Neural crest cell (in vitro differentiated cells): ENCODE data around the gene PRTN3. TPM values are rescaled to one million over a fixed set of nuclear protein-coding genes. Genes with fewer than 3 reads are reported as not detected.

Experiments
- DNase-seq: peaks from one replicate; pipeline ENCODE4 v3.0.0; 2021; ENCODE audit warnings: low read depth, mixed read lengths, low spot score
- H3K27ac Mint-ChIP-seq: one replicate; pipeline ENCODE4 v1.8.0; 2021; ENCODE audit warnings: mild to moderate bottlenecking, mixed read lengths; ENCODE audit not compliant: unreplicated experiment
- H3K27me3 Mint-ChIP-seq: 2 replicates; pipeline ENCODE4 v1.8.0; 2021; ENCODE audit warnings: low read depth, mild to moderate bottlenecking, mixed read lengths
- H3K36me3 Mint-ChIP-seq: 2 replicates; pipeline ENCODE4 v1.8.0; 2021; ENCODE audit warnings: low read depth, mild to moderate bottlenecking, mixed read lengths
- H3K4me1 Mint-ChIP-seq: 2 replicates; pipeline ENCODE4 v1.8.0; 2021; ENCODE audit warnings: mixed read lengths
- H3K4me3 Mint-ChIP-seq: one replicate; pipeline ENCODE4 v1.8.0; 2021; ENCODE audit warnings: mild to moderate bottlenecking, mixed read lengths
- H3K9me3 Mint-ChIP-seq: 2 replicates; pipeline ENCODE4 v1.8.0; 2021; ENCODE audit warnings: mixed read lengths
- total RNA-seq: library from RNA; stranded (reverse); gene quantifications from 2 replicates; pipeline ENCODE4 v1.2.1, GENCODE V29; 2021
- TF ChIP-seq, protein P1 (sequence below): fragments of 200-600 bp; sonication (generic); conservative IDR thresholded peaks from 2 replicates; pipeline ENCODE4 v1.5.0; 2021; ENCODE audit warnings: antibody characterized with exemption, mild to moderate bottlenecking

Gene PRTN3
- total RNA-seq, 1 donor from 2014 or later: not detected

DNA sequence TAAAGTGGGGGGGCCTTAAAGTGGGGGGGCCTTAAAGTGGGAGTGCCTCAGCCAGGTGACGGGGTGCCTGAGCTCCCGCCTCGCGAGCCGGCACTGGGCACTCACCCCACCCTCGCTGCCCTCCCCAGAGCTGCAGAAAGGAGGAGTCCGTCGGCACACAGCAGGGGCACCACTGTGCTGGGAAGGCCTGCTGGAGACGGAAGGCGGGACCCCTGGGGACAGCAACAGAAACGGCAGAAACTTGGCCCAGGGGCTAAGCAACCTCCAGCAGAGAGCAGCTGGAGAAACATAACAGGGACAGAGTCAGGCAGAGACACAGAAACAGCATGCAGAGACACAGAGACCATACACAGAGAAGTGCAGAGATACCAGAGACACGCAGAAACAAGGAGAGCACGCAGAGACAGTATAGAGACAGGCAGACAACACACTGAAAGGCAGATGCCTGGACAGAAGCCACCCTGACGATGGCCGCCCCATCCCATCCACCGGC is 26.5 kb downstream of the PRTN3 start:
- peak overlapping the region; percentile 31 for H3K4me3 Mint-ChIP-seq

DNA sequence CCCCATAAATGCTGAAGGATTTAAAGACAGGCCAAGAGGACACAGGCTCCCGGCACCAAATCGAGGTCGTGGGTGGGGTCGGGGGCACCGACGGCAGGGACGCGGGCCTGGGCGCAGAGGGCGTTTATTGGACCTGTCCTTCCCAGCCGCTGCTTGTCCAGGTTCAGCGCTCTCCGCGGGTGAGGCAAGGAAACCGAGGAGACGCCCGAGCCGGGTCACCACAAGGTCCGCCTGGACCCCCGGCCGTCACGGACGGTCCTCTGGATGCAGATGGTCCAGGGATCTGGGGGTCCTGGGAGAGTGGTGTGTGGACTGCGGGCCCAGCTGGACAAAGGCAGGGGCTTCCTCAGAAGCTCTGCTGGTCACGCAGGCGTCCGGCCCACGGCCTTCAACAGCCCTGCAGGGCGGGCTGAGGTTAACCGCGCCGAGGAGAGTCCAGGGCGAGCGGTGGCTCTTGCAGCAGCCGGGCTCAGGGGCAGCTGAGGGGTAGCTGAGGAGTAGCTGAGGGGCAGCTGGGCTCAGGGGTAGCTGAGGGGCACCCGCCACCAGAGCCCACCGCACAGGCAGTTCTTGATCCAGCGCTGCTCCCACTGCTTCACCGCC is 27.2 kb downstream of the PRTN3 start:
- no peak overlapping the region for H3K27ac Mint-ChIP-seq
- H3K9me3 Mint-ChIP-seq: no peaks in the 10 kb centered on the region
- DNase-seq: no peak
- H3K27me3 Mint-ChIP-seq: peaks cover 27% of the 10 kb centered on the region
- TF ChIP-seq, protein P1, sequence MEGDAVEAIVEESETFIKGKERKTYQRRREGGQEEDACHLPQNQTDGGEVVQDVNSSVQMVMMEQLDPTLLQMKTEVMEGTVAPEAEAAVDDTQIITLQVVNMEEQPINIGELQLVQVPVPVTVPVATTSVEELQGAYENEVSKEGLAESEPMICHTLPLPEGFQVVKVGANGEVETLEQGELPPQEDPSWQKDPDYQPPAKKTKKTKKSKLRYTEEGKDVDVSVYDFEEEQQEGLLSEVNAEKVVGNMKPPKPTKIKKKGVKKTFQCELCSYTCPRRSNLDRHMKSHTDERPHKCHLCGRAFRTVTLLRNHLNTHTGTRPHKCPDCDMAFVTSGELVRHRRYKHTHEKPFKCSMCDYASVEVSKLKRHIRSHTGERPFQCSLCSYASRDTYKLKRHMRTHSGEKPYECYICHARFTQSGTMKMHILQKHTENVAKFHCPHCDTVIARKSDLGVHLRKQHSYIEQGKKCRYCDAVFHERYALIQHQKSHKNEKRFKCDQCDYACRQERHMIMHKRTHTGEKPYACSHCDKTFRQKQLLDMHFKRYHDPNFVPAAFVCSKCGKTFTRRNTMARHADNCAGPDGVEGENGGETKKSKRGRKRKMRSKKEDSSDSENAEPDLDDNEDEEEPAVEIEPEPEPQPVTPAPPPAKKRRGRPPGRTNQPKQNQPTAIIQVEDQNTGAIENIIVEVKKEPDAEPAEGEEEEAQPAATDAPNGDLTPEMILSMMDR: no peak
- H3K4me3 Mint-ChIP-seq: no peak overlapping the region
- peaks cover 8% of the 10 kb centered on the region for H3K4me1 Mint-ChIP-seq
- peaks cover 6% of the 10 kb centered on the region for H3K36me3 Mint-ChIP-seq

More for the DNA sequence above, 26.5 kb downstream of the PRTN3 start:
- peaks cover 11% of the 10 kb centered on the region for H3K4me1 Mint-ChIP-seq
- DNase-seq: no peak
- H3K9me3 Mint-ChIP-seq: no peaks in the 10 kb centered on the region
- H3K27me3 Mint-ChIP-seq: peaks cover 31% of the 10 kb centered on the region
- TF ChIP-seq, protein P1: no peak
- peak overlapping the region; percentile 62 for H3K27ac Mint-ChIP-seq
- H3K36me3 Mint-ChIP-seq: peaks cover 6% of the 10 kb centered on the region

DNA sequence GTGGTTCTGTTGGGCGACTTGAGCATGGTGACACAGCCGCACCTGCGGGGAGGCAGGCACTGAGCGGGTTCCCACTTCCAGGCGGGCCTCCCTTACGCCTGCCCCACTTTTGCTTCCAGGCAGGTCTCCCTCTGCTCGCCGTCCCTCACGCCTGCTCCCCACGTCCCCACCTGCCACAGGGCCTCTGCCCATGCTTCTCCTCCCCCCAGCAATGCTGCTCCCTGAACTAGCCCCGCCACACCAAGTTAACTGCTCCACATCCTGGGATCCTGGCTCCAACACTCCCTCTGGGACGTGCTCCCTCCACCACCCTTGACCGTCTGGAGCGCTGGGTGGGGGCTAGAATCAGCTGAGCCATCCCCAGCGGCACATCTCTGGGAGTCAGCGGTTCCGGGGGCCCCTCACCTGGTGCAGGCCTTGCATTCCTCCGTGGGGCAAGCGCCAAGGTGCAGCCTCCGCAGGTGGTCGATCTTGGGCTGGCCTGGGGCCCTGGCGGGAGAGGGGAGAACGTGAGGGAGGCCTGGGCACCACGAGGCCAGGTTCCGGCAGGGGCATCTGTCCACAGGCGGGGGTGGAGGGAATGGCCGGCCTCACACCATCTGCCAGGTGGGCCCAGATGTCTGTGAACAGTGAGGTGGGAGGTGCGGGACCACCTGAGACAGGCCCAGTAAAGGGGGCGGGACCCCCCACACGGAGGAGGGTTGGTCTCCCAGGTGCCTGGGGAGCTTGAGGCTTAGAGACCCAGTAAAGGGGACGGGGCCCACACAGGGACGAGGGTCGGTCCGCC is 27.9 kb downstream of the PRTN3 start:
- no peak overlapping the region for H3K27ac Mint-ChIP-seq
- no peak for DNase-seq
- no peak overlapping the region for H3K4me3 Mint-ChIP-seq
- TF ChIP-seq, protein P1: no peak
- H3K4me1 Mint-ChIP-seq: peaks cover 7% of the 10 kb centered on the region
- H3K9me3 Mint-ChIP-seq: no peaks in the 10 kb centered on the region
- peaks cover 20% of the 10 kb centered on the region for H3K27me3 Mint-ChIP-seq
- peaks cover 6% of the 10 kb centered on the region for H3K36me3 Mint-ChIP-seq

DNA sequence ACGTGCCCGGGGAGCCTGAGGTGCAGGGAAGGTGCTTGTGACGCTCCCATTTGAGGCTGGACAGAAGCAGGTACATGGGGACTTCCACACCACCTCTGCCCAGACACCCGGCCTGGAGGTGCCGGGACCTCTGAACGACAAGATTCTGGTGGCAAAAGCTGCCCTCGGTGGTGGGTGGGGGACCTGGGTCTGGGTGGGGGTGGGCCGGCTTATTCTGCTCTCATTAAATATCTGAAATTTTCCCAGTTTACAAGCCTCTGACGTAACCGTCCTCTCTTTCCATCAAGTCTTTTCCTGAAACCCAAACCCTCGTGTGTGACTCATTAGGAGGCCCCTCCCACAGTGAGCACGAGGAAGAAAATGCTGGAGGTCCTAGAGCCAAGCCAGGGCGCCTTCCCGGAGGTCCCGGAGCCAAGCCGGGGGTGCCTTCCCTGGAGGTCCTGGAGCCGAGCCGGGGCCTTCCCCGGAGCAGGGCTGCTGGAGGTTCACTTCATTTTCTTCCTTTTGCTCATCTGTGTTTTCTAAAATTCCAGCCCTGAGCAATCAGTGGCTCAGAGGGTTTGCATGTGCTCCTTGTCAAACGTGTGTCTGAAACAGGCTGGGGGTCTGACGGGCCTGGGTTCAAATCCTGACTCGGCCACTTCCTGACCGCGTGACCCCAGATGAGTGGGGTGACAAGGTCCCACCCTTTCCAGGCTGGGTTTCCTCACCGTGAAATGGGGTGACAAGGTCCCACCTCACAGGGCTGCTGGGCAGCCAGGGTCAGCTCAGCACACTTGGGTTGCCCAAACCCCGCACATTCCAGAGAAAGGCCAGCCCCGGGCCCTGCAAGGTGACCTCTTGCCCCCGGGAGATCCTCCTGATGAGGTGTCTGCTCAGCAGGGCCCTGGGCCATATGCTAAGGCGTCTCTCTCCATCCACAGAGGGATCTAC is 28.7 kb downstream of the PRTN3 start:
- Mint-ChIP-seq H3K9me3 (no peaks in the 10 kb centered on the region), H3K4me1 (peaks cover 4% of the 10 kb centered on the region), H3K36me3 (peaks cover 6% of the 10 kb centered on the region), H3K27me3 (peaks cover 16% of the 10 kb centered on the region), H3K4me3 (no peak overlapping the region), H3K27ac (no peak overlapping the region)
- TF ChIP-seq, protein P1: no peak
- no peak for DNase-seq

DNA sequence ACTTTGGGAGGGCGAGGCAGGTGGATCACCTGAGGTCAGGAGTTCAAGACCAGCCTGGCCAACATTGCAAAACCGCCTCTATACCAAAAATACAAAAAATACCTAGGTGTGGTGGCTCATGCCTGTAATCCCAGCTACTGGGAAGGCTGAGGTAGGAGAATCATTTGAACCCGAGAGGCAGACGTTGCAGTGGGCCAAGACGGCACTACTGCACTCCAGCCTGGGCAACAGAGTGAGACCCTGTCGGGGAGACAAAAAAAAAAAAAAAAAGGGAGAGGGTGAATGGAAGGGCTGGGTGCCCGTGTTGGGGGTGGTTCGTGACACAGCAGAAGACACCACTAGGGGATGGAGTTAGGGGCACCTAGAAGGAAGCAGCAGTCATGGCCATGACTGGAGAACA is 29.5 kb downstream of the PRTN3 start:
- peaks cover 6% of the 10 kb centered on the region for H3K36me3 Mint-ChIP-seq
- no peak for DNase-seq
- H3K4me1 Mint-ChIP-seq: peaks cover 4% of the 10 kb centered on the region
- no peak overlapping the region for H3K27ac Mint-ChIP-seq
- H3K9me3 Mint-ChIP-seq: no peaks in the 10 kb centered on the region
- H3K27me3 Mint-ChIP-seq: peaks cover 13% of the 10 kb centered on the region
- H3K4me3 Mint-ChIP-seq: no peak overlapping the region
- TF ChIP-seq, protein P1: no peak
